SK-N-SH (cell line): ENCODE data around the gene FBXW11. TPM values are rescaled to one million over a fixed set of nuclear protein-coding genes. Genes with fewer than 3 reads are reported as not detected.

Source experiments
- CTCF ChIA-PET: fragments of 300-600, 350-600 bp; formaldehyde crosslinking; extraction: SDS; loops from one replicate; lab custom pipeline; 2021; lab: Yijun Ruan, JAX
- POLR2A ChIA-PET: fragments of 350-600 bp; sonication (Branson Sonifier 250); formaldehyde crosslinking; extraction: SDS; loops from one replicate; lab custom pipeline; 2020; ENCODE audit warnings: antibody characterized with exemption, inconsistent platforms; lab: Yijun Ruan, JAX
- DNase-seq: peaks from one replicate; pipeline ENCODE4 v3.0.0; 2012
- H2AFZ ChIP-seq: fragments of 200-600 bp; sonication (generic); 2 replicates; pipeline ENCODE4 v1.8.1; 2016; ENCODE audit warnings: antibody characterized with exemption, mild to moderate bottlenecking, low read depth
- H3F3A ChIP-seq: fragments of 200-600 bp; sonication (generic); replicated peaks from 2 replicates; pipeline ENCODE3; 2016; ENCODE audit warnings: antibody characterized with exemption, mild to moderate bottlenecking; ENCODE audit not compliant: insufficient read depth
- H3K27ac ChIP-seq, 2 experiments: fragments of 200-500 bp in 1 of 2; fragments of 200-600 bp in 1 of 2; sonication (Bioruptor generic) in 1 of 2; sonication (generic), shearing (Covaris generic) in 1 of 2; 2 replicates each; pipeline versions ENCODE4 v1.5.1 to v1.6.1; 2014 to 2016; ENCODE audit warnings: low read depth in 2 of 2, inconsistent platforms in 1 of 2, low read length in 1 of 2, mild to moderate bottlenecking in 1 of 2, mixed read lengths in 1 of 2
- H3K27me3 ChIP-seq: fragments of 200-600 bp; sonication (generic), shearing (Covaris generic); 2 replicates; pipeline ENCODE4 v1.6.1; 2016; ENCODE audit warnings: mixed run types; ENCODE audit not compliant: insufficient read depth
- H3K36me3 ChIP-seq, 2 experiments: fragments of 200-500 bp in 1 of 2; fragments of 200-600 bp in 1 of 2; sonication (Bioruptor generic) in 1 of 2; sonication (generic) in 1 of 2; replicated peaks in 1 of 2; 2 replicates each; pipeline versions ENCODE3 to v1.5.1; 2014 to 2016; ENCODE audit warnings: low read length in 1 of 2, mild to moderate bottlenecking in 1 of 2; ENCODE audit not compliant: insufficient read depth in 2 of 2, control insufficient read depth in 1 of 2
- H3K4me1 ChIP-seq, 2 experiments: fragments of 200-500 bp in 1 of 2; fragments of 200-600 bp in 1 of 2; sonication (Bioruptor generic) in 1 of 2; sonication (generic), shearing (Covaris generic) in 1 of 2; 2 replicates each; pipeline versions ENCODE4 v1.5.1 to v1.6.1; 2014 to 2016; ENCODE audit warnings: low read depth in 1 of 2, low read length in 1 of 2, mixed run types in 1 of 2; ENCODE audit not compliant: insufficient read depth in 2 of 2, control insufficient read depth in 1 of 2
- H3K4me2 ChIP-seq: fragments of 200-600 bp; sonication (generic), shearing (Covaris generic); 2 replicates; pipeline ENCODE4 v1.6.1; 2017; ENCODE audit warnings: mixed run types
- H3K4me3 ChIP-seq, 2 experiments: fragments of 200-500 bp in 1 of 2; fragments of 200-600 bp in 1 of 2; sonication (Bioruptor generic) in 1 of 2; sonication (generic), shearing (Covaris generic) in 1 of 2; 2 replicates each; pipeline versions ENCODE4 v1.5.1 to v1.8.1; 2014 to 2016; ENCODE audit warnings: low read depth in 2 of 2, inconsistent platforms in 1 of 2, low read length in 1 of 2, mild to moderate bottlenecking in 1 of 2, mixed read lengths in 1 of 2, moderate library complexity in 1 of 2
- H3K79me2 ChIP-seq: fragments of 200-600 bp; sonication (generic); 2 replicates; pipeline ENCODE4 v1.8.1; 2017; ENCODE audit warnings: mild to moderate bottlenecking; ENCODE audit not compliant: insufficient read depth
- H3K9ac ChIP-seq: fragments of 200-600 bp; sonication (generic); 2 replicates; pipeline ENCODE4 v1.6.1; 2017; ENCODE audit warnings: mixed run types
- H3K9me2 ChIP-seq: fragments of 200-600 bp; sonication (generic); 2 replicates; pipeline ENCODE4 v1.6.1; 2017; ENCODE audit warnings: mixed run types
- H3K9me3 ChIP-seq: fragments of 200-600 bp; sonication (generic); 2 replicates; pipeline ENCODE4 v1.6.1; 2017; ENCODE audit warnings: mixed run types, mild to moderate bottlenecking, moderate library complexity
- H4K20me1 ChIP-seq: fragments of 200-600 bp; sonication (generic); 2 replicates; pipeline ENCODE4 v1.6.1; 2017; ENCODE audit warnings: mild to moderate bottlenecking, mixed run types; ENCODE audit not compliant: insufficient read depth
- CHD2 ChIP-seq: fragments of 150-350 bp; IDR thresholded peaks from 2 replicates; pipeline ENCODE4 v1.6.1; 2018; ENCODE audit warnings: low read length; ENCODE audit not compliant: partially characterized antibody
- ELF1 ChIP-seq: IDR thresholded peaks from 2 replicates; pipeline ENCODE4 v1.4.0; 2012
- FOSL2 ChIP-seq: IDR thresholded peaks from 2 replicates; pipeline ENCODE4 v1.4.0; 2012; ENCODE audit warnings: low read depth, mild to moderate bottlenecking, moderate library complexity, borderline replicate concordance
- FOXJ3 ChIP-seq: sonication (generic); formaldehyde crosslinking; IDR thresholded peaks from 2 replicates; pipeline ENCODE4 v1.5.1; 2020; ENCODE audit warnings: mild to moderate bottlenecking, missing genetic modification reagents
- FOXM1 ChIP-seq: IDR thresholded peaks from 2 replicates; pipeline ENCODE4 v1.4.0; 2012; ENCODE audit warnings: low read depth, mild to moderate bottlenecking
- GATA2 ChIP-seq: sonication (generic); formaldehyde crosslinking; IDR thresholded peaks from 2 replicates; pipeline ENCODE4 v1.5.0; 2020; ENCODE audit warnings: mild to moderate bottlenecking, missing genetic modification reagents
- MEF2A ChIP-seq: IDR thresholded peaks from 2 replicates; pipeline ENCODE4 v1.4.0; 2012; ENCODE audit warnings: low read depth, borderline replicate concordance
- MXI1 ChIP-seq: IDR thresholded peaks from 2 replicates; pipeline ENCODE4 v1.6.1; 2012; ENCODE audit warnings: mild to moderate bottlenecking, low read depth, low read length, improper control_type of control experiment
- NFIC ChIP-seq: IDR thresholded peaks from 2 replicates; pipeline ENCODE4 v1.4.0; 2012; ENCODE audit warnings: borderline replicate concordance
- POLR2AphosphoS5 ChIP-seq: IDR thresholded peaks from 2 replicates; pipeline ENCODE4 v1.6.1; 2012; ENCODE audit warnings: low read depth, low read length
- RCOR1 ChIP-seq: fragments of 150-350 bp; IDR thresholded peaks from 2 replicates; pipeline ENCODE4 v1.6.1; 2017; ENCODE audit warnings: antibody characterized with exemption, low read length
- RFX5 ChIP-seq: IDR thresholded peaks from 2 replicates; pipeline ENCODE4 v1.6.1; 2012; ENCODE audit warnings: mild to moderate bottlenecking, improper control_type of control experiment, low read length
- SIN3A ChIP-seq: IDR thresholded peaks from 2 replicates; pipeline ENCODE4 v1.6.1; 2012; ENCODE audit warnings: low read depth, mild to moderate bottlenecking, low read length, moderate library complexity, borderline replicate concordance
- YY1 ChIP-seq: IDR thresholded peaks from 2 replicates; pipeline ENCODE4 v1.4.0; 2012; ENCODE audit warnings: low read depth, mild to moderate bottlenecking
- WGBS: methylation state at CpG from one replicate; pipeline ENCODE4 v1.1.6; 2017; ENCODE audit warnings: low lambda C conversion rate; 5-methylcytosine and 5-hydroxymethylcytosine counted together
- polyA plus RNA-seq, 3 experiments: library from polyadenylated mRNA; depleted of rRNA; stranded (reverse); fragments of >200 nt; gene quantifications; 2 replicates each; pipeline ENCODE4 v1.2.3, GENCODE V29; 2012
- TF ChIP-seq, protein P1 (sequence below): fragments of 150-350 bp; IDR thresholded peaks from 2 replicates; pipeline ENCODE4 v1.6.1; 2017; ENCODE audit warnings: antibody characterized with exemption, low read length, low read depth, borderline replicate concordance
- TF ChIP-seq, protein P2 (sequence below): IDR thresholded peaks from 2 replicates; pipeline ENCODE4 v1.4.0; 2012; ENCODE audit warnings: low read depth
- TF ChIP-seq, protein P3 (sequence below): fragments of 200-600 bp; sonication (generic); IDR thresholded peaks from 2 replicates; pipeline ENCODE4 v1.6.1; 2017; ENCODE audit warnings: antibody characterized with exemption, mild to moderate bottlenecking, moderate library complexity

Gene FBXW11
- polyA plus RNA-seq, 1 of the 3 experiments (the other 2 are of a cell fraction), result 37.5 TPM

DNA sequence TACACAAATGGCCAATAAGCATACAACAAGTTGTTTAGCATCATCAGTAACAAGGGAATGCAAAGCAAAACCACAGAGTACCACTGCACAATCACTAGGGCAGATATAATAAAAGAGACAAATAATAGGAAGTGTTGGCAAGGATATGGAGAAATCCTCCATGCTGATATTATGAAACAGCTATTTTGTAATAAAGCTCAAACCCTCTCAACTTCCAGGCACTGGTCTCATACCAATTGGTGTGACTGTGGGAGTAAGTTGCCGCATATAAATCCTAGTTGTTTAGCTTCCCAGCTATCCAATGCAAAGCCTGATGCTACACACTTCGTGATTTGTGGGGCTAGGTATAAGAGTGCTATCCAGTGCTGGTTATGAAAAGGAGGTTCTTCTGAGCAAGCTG, 132.2 kb downstream of the FBXW11 start:
- peaks cover 0 to 2% of the 10 kb centered on the region in 2 experiments; a peak in 1 of 4 replicates for H3K4me1 ChIP-seq
- H3K9me2 ChIP-seq, result no peaks in the 10 kb centered on the region
- H3K4me2 ChIP-seq, result no peak overlapping the region
- H3K27ac ChIP-seq, result no peak overlapping the region
- POLR2A ChIA-PET, result no interaction called here
- 0 out of 2 replicates have a peak, but pooled peaks cover 7% of the 10 kb centered on the region for H3K79me2 ChIP-seq
- WGBS, result 94% methylated on average over 2 of the region's 2 CpGs
- H3K9ac ChIP-seq, result no peak overlapping the region
- peaks cover 4% of the 10 kb centered on the region for H3F3A ChIP-seq
- no peak overlapping the region for H2AFZ ChIP-seq
- TF ChIP-seq MEF2A, result no peak
- no peak for TF ChIP-seq ELF1
- no peak for TF ChIP-seq POLR2AphosphoS5
- no peak for TF ChIP-seq FOSL2
- TF ChIP-seq MXI1, result no peak
- TF ChIP-seq CHD2, result no peak
- TF ChIP-seq, protein P1, sequence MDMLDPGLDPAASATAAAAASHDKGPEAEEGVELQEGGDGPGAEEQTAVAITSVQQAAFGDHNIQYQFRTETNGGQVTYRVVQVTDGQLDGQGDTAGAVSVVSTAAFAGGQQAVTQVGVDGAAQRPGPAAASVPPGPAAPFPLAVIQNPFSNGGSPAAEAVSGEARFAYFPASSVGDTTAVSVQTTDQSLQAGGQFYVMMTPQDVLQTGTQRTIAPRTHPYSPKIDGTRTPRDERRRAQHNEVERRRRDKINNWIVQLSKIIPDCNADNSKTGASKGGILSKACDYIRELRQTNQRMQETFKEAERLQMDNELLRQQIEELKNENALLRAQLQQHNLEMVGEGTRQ, result no peak
- TF ChIP-seq RFX5, result no peak
- TF ChIP-seq GATA2 (CRISPR knock-in tag), result no peak
- TF ChIP-seq, protein P2, sequence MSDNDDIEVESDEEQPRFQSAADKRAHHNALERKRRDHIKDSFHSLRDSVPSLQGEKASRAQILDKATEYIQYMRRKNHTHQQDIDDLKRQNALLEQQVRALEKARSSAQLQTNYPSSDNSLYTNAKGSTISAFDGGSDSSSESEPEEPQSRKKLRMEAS, result no peak
- TF ChIP-seq FOXM1, result no peak
- TF ChIP-seq YY1, result no peak
- TF ChIP-seq SIN3A, result no peak
- TF ChIP-seq FOXJ3 (CRISPR knock-in tag), result no peak
- TF ChIP-seq RCOR1, result no peak
- no peak for TF ChIP-seq NFIC
- TF ChIP-seq, protein P3, sequence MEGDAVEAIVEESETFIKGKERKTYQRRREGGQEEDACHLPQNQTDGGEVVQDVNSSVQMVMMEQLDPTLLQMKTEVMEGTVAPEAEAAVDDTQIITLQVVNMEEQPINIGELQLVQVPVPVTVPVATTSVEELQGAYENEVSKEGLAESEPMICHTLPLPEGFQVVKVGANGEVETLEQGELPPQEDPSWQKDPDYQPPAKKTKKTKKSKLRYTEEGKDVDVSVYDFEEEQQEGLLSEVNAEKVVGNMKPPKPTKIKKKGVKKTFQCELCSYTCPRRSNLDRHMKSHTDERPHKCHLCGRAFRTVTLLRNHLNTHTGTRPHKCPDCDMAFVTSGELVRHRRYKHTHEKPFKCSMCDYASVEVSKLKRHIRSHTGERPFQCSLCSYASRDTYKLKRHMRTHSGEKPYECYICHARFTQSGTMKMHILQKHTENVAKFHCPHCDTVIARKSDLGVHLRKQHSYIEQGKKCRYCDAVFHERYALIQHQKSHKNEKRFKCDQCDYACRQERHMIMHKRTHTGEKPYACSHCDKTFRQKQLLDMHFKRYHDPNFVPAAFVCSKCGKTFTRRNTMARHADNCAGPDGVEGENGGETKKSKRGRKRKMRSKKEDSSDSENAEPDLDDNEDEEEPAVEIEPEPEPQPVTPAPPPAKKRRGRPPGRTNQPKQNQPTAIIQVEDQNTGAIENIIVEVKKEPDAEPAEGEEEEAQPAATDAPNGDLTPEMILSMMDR, result no peak
- CTCF ChIA-PET, result interaction anchor here (1.1 kb wide), 1 partner anchor 455 kb away, joined by 4 read pairs; the partner anchor contains the start of gene FGF18
- peaks cover 56 to 68% of the 10 kb centered on the region in 2 experiments for H3K36me3 ChIP-seq
- H4K20me1 ChIP-seq, result peaks cover 4% of the 10 kb centered on the region; the same call in 1 of the 2 replicates
- H3K27me3 ChIP-seq, result no peaks in the 10 kb centered on the region
- no peaks in the 10 kb centered on the region for H3K9me3 ChIP-seq
- no peak for DNase-seq
- no peak overlapping the region for H3K4me3 ChIP-seq
